HG03097 (cell line): Measurements from ENCODE around the gene IL6.
"Not testable (repeated sequence)": the region's sequence is repeated elsewhere in the genome, so short reads cannot be mapped to it uniquely, and the experiment has no call there.

Experiments used
- ATAC-seq: cut with Tn5 transposase; IDR thresholded peaks from one replicate; pipeline ENCODE4 v1.9.1; 2021; ENCODE audit not compliant: unreplicated experiment, low FRiP score

The IL6 gene

DNA sequence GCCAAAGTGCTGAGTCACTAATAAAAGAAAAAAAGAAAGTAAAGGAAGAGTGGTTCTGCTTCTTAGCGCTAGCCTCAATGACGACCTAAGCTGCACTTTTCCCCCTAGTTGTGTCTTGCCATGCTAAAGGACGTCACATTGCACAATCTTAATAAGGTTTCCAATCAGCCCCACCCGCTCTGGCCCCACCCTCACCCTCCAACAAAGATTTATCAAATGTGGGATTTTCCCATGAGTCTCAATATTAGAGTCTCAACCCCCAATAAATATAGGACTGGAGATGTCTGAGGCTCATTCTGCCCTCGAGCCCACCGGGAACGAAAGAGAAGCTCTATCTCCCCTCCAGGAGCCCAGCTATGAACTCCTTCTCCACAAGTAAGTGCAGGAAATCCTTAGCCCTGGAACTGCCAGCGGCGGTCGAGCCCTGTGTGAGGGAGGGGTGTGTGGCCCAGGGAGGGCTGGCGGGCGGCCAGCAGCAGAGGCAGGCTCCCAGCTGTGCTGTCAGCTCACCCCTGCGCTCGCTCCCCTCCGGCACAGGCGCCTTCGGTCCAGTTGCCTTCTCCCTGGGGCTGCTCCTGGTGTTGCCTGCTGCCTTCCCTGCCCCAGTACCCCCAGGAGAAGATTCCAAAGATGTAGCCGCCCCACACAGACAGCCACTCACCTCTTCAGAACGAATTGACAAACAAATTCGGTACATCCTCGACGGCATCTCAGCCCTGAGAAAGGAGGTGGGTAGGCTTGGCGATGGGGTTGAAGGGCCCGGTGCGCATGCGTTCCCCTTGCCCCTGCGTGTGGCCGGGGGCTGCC, at the start of gene IL6:
Gene IL6, plus strand, starts transcription at position 294 of the 807 bp plus-strand sequence. Its CDS starts 63 bp downstream, at position 357.
- no peak for ATAC-seq

DNA sequence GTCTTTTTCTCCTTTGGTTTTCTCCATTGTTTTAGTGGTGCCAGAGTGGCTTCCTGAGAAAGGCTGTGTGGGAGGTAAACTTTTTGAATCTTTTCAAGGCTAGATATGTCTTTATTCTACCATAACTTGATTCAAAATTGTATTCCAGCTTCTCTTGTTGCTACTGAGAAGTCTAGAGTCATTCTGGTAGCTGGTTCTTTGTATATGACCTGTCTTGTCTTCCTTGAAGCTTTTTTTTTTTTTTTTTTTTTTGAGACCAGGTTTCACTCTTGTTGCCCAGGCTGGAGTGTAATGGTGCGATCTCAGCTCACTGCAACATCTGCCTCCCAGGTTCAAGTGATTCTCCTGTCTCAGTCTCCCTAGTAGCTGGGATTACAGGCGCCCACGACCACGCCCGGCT, 49.7 kb upstream of the IL6 start:
- not testable (repeated sequence) for ATAC-seq

- no peak for ATAC-seq
Measured at GRCh38 chr7:22677680-22678079, 49.3 kb upstream of the IL6 start.

GRCh38 chr7:22680482-22680911, 46.5 kb upstream of the IL6 start:
- no peak for ATAC-seq

GRCh38 chr7:22681312-22681711, 45.7 kb upstream of the IL6 start:
- no peak for ATAC-seq

DNA sequence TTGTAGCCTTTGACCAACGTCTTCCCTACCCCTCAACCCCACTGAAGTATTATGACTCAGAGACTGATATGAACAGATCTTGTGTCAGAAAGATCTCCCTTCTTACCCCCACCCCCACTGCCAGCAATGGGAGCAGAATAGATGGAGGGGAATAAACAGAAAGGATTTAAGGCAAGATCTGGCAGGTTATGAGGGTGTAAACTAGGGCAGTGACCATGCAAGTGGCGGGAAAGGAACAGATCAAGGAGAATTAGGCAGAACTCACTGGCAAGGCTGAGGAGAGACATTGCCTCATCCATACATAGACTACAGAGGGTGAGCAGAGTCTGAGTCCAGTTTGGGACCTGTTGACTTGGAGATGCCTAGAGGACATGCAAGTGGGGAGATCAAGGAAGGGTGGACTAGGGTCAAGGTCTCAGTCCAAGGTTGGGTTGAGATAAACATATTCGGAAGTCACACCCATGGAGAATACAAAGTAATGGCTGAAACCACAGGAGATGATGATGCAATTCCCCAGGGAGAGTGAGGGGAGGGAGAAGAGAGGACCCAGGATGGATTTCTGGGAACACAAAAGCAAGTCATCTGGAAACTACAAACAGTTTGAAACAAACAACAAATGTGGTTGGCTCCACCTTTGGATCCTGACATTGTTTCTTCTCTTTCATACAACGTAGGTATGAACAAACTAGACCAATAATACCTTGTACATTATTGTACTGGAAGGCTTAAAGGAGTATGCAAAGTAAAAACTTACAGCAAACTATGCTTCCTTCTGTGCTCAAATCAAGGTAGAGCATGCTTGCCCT, 44.9 kb upstream of the IL6 start:
- no peak for ATAC-seq

GRCh38 chr7:22683379-22683778, 43.6 kb upstream of the IL6 start:
- ATAC-seq, result no peak

- ATAC-seq, result no peak
Measured at GRCh38 chr7:22686620-22687019, 40.4 kb upstream of the IL6 start.

DNA sequence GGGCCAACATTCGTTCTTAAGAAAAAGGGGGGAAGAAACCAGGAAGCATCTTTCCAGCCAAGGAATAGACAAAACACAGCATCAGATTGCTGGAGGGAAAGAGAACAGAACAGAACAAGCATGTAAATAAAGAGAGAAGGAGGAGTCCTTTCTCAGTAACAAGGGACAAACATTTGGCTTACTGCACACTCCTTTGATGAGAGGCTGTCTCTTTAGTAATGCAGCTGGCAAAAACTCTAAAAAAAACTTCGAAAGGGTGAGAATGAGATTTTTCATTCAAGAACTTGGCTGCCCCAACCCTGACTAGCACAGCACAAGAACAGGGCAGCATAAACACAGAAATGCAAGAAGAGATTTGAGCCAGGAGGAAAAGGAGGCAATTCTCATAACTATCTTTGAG, 38.9 kb upstream of the IL6 start:
- no peak for ATAC-seq

DNA sequence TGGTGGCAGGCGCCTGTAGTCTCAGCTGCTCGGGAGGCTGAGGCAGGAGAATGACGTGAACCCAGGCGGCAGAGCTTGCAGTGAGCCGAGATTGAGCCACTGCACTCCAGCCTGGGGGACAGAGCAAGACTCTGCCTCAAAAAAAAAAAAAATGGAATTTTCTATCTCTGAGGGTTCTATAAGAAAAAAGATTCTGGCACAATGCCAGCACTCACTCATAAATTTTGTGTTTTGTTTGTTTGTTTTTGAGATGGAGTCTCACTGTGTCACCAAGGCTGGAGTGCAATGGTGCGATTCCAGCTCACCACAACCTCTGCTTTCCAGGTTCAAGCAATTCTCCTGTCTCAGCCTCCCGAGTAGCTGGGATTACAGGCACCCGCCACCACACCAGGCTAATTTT, 38.1 kb upstream of the IL6 start:
- not testable (repeated sequence) for ATAC-seq

DNA sequence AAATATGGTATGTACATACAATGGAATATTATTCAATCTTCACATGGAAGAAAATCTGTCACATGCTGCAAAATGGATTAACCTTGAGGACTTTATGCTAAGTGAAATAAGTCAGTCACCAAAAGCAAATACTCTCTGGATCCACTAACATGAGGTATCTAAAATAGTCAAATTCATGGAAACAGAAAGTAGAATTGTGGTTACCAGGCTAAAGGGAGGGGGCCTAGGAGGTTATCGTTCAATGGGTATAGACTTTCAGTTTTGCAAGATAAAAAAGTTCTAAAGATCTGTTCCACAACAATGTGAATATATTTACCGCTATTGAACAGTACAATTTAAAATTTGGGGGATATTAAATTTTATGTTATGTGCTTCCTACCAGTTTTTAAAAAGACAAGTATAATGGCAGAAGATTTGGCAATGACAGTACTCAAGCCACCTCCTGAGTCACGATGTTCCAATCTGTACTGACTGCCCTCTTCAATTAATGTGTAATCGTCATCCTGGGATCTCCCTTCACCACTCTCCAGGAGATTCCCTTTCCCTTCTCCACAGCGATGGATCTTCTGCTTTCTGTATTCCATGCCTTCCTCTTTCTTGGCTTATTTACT, 32.3 kb upstream of the IL6 start:
- peak; percentile 34 for ATAC-seq

DNA sequence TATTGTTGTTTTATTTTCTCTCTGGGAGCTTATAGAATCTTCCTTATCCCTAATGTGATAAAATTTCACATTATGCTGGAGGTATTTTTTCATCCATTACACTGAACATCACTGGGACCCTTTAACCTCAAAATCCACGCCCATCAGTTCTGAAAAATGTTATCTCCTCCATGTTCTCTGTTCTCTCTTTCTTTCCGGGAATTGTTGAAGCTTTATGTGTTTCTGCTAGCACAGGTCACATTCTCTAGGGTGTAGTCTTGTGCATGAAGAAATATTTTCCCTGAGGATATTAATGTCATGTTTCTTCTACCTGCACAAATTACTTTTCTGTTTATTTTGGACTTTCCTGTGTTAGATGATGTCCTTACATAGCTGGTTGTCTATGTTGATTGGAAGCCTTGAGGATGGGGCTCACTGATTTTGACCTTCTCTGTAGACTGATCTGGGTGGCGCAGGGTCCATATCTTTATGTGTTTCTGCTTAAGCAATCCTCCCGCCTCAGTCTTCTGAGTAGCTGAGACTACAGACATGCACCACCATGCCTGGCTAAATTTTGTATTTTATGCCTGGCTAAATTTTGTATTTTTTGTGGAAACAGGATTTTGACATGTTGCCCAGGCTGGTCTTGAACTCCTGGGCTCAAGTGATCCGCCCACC, 31.4 kb upstream of the IL6 start:
- no peak for ATAC-seq

DNA sequence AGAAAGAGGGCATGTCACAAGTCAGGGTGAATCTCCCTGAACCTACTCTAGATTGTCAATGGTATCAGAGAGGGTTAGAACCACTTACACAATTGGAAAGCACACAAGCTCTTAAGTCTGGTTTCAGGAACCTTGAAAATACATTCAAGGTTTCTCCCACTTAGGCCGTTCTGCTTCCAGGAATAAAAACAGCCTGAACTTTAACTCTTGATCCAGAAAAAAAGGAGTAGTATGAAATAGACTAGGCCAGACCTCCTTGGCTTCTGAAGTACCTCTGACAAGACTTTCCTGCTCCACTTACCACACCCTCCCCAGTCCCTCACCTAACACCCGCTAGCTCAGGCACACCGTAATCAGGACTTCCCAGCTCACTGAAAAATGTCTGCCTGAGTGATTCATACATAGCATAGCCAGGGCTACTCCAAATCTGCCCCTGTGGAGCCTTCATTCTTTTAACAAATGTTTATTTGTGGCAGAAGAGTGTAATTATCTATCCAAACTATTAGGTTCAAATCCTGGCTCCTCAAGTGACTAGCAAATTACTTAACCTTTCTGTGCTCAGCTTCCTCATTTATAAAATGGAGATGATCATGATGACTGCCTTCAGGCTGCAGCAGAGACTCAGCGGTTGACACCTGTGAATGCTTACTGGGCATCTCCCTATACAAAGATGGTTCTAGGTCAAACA, 30.3 kb upstream of the IL6 start:
- ATAC-seq, result no peak

DNA sequence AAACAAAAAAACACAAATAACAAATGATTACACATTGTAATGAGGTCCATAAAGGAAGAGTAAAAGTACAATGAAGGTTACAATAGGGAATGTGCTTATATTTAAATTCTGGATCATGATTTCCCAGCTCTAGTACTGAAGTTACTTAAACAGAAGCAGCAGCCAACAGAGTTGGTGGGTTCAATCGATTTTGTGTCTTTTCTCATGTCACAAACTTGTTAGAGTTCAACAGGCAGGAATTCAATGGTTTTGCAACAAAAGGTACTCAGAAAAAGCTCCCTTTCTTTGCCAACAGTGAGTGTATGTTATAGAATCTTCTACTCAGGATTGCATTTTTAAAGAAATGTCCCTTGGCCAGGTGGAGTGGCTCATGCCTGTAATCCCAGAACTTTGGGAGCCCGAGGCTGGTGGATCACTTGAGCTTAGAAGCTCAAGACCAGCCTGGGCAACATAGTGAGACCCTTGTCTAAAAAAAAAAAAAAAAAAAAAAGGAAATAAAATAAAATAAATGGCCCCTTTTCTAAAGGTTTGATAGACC, 29.6 kb upstream of the IL6 start:
- ATAC-seq, result no peak

DNA sequence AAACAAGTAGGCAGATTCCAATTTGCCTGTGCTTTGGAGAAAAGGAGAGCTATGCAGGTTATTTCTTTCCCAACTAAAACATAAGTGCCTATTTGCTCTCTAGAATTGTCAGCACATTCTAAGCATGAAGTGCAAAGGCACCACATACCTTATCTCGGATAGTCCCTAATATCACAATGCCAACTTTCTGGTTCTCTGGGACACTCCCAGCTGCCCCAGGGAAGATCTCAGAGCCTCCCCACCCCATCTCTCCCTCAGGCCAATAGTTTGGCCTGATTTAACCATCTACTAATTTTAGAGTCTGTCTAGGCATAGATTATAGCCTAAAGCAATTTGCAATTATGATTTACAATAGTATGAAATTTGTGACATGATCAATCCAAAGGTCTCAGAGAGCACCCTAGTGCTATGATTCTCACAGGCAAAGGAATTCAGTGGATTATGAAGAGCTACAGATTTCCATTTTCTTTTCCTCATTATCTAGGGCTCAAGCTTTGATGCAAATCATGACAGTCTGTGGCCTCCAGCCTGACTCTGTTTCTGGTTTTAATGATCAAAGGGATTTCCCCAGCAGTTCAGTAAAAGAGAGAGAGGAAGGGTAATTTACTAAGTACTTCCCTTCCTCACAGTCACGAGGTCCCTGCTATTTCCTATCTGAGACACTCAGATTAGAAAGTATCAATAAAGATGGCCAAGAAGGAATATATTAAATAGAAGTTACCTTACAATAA, 29.0 kb upstream of the IL6 start:
- ATAC-seq, result peak; percentile 55

GRCh38 chr7:22698767-22699166, 28.2 kb upstream of the IL6 start:
- no peak for ATAC-seq

- ATAC-seq, result no peak
Measured at GRCh38 chr7:22700559-22701002, 26.4 kb upstream of the IL6 start.

GRCh38 chr7:22702516-22702915, 24.5 kb upstream of the IL6 start:
- no peak for ATAC-seq
